GM12801 (cell line): Measurements from ENCODE around the gene MUC5AC.

Experiments used
- TF ChIP-seq, protein P1 (sequence below): IDR thresholded peaks from one replicate; pipeline ENCODE4 v1.5.1; 2011; ENCODE audit warnings: control low read depth; ENCODE audit not compliant: insufficient read length; ENCODE audit errors: extremely low read depth

MUC5AC gene

DNA sequence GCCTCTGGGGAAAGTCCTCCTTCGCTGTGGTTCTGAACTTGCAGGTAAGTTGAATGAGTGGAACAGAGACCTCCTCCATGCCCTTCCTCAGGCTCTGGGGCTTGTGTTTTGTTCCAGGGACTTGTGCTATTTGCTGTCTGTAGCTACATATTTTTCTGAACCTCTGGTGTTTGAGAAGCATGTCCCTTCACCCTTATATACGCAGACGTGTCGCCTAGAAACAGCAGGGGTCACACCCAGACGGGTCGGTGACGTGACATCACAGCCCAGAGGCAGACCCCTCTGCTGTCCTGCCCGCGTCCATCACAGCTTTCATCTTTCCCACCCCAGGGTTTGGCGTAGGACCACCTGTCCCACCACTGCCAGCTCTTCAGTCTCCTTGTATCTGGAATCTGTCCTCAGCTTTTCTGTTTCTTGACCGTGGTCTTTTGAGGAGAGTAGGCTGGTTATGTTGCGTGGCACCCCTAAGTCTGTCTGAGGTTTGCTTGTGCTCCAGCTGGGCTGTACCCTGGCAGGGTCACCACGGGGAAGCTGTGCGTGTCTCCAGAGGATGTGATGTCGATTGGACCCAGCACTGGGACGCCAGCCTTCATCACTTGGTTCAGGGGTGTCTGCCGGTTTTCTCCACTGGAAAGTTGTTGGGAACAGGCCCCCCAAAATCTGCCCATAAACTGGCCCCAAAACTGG lies 51.8 kb downstream of the MUC5AC start:
- TF ChIP-seq, protein P1, sequence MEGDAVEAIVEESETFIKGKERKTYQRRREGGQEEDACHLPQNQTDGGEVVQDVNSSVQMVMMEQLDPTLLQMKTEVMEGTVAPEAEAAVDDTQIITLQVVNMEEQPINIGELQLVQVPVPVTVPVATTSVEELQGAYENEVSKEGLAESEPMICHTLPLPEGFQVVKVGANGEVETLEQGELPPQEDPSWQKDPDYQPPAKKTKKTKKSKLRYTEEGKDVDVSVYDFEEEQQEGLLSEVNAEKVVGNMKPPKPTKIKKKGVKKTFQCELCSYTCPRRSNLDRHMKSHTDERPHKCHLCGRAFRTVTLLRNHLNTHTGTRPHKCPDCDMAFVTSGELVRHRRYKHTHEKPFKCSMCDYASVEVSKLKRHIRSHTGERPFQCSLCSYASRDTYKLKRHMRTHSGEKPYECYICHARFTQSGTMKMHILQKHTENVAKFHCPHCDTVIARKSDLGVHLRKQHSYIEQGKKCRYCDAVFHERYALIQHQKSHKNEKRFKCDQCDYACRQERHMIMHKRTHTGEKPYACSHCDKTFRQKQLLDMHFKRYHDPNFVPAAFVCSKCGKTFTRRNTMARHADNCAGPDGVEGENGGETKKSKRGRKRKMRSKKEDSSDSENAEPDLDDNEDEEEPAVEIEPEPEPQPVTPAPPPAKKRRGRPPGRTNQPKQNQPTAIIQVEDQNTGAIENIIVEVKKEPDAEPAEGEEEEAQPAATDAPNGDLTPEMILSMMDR: no peak

DNA sequence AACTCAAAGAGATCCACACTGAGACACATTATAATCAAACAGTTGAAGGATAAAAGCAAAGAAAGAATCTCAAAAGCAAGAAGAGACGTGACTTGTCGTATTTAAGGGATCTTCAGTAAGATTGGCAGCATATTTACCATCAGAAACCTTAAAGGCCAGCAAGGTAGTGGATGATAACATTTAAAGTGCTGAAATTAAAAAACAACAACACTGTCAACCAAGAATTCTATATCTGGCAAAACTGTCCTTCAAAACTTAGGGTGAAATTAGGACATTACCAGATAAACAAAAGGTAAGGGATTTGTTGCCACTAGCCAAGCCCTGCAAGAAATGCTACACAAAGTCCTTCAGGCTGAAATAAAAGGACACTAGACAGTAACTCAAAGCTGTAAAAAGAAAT lies 54.1 kb downstream of the MUC5AC start:
- TF ChIP-seq, protein P1: no peak

DNA sequence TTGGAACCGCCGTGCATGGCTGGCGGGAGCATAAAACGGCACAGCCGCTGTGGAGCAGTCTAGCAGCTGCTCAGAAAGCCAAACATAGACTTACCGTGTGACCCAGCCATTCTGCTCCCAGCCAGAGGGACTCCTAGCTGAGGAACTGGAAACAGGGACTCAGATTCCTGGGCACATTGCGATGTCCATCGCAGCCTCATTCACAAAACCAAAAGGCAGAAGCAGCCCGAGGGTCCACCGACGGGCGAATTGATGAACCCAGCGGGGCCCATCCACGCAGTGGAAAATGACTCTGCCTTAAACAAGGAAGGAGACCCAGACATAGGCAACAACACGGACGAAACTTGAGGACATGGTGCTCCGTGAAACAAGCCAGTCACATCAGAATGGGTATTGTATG lies 59.4 kb downstream of the MUC5AC start:
- TF ChIP-seq, protein P1: no peak

DNA sequence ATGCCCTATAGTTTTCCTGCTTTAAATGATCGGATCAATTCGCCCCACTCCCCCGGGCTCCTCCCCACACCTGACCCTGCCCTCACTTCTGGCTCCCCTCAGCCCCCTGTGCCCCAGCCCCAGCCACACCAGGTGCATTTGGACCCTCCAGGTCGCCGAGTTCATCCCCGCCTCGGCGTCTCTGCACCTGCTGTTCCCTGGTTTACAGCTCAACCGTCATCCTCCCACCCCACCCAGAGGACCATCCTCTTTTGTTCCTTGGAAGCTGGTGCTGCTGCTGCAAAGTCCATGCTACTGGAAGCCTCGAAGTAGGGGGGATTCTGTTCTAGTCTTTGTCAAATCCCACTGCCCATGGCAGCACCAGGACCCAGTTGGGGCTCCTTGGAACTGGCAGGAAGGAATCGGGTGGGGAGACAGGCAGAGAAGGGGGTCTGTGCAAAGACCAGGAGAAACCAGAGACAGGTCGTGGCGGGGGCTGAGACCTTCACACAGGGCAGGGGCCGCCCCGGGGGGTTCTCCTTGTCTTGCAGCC lies 60.6 kb downstream of the MUC5AC start:
- TF ChIP-seq, protein P1: no peak

DNA sequence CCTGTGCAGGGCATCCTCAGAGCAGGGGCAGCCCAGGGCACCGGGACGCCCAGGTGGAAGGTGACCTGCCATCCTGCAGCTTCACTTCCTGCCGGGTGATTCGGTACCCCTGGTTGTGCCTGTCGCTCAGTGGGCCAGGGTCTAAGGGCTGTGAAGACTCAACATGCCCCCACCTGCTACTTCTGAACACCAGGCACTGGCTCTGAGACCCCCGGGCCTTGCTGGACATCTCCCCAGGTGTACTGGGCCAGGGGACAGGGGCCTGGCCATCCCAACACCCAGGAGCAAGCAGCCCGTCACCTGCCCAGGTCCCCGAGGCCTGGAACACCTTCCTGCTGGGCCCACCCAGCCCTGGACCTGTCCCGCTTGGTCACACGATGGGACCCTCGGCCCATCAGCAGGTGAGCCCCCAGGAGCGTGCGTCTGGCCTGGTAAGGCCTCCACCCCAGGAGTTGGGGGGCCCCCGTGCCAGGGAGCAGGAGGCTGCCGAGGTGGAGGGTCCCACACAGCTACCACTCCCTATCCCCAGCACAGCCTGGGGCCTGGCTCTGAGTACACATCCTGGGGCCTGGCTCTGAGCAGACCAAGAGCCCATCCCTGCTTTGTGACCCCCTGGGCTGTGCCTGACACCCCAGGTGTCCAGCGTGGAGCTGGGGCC lies 61.2 kb downstream of the MUC5AC start:
- TF ChIP-seq, protein P1: no peak

DNA sequence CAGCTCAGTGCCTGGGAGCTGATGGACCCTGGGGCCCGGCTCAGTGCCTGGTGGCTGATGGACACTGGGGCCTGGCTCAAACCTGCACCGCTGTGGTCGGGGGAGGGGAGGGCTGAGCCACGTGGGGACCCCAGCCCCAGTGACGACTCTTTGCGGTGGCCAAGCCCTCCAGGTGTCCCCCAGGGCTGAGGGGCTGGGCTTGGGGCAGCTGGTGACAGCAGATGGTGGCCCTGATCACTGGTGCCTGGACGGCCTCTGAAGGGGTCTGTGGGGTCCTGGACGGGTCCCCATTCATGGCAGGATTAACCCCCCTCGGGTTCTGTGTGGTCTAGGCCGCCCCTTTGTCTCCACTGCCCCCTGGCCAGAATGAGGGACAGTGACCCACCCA lies 61.7 kb downstream of the MUC5AC start:
- TF ChIP-seq, protein P1: no peak

DNA sequence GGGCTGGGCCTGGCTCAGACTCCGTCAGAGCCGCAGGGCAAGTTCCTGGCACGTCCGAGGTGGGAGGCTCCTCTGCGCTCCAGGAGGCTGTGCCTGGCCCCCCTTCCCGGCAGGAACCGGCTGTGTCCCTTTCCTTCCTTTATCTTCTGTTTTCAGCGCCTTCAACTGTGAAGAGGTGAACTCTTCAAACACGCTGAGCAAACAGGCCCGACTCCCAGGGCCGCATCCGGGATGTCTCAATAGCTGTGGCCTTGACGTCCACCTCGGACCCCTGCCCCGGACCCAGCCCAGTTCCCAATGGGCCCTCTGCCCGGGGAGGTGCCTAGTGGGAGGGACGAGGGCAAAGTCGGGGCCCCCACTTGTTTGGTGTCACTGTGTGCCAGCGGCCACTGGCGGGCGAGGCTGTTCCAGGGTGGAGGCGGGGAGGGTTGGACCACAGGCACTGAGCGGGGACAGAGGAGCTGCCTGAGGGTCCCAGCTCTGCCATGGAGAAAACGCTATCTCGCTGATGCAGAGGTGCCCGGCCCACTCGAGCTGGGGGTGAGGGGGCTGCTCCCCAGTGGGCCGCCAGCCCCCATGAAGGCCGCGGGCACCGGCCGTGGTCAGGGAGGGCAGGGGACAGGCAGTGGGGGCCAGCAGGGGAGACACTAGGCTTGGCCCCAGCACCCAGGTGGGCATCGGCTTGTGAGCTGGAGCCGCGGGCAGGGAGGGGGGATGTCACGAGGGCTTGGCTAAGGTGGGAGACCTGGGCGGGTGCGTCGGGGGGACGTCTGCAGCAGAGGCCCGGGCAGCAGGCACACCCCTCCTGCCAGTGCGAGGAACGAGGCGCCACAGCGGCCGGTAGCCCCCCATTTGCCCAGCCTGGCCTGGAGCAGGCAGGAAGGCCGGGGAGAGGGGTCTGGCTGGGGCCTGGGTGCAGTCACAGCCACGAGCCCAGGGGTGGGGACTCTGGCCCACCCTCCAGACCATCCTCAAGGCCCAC lies 62.4 kb downstream of the MUC5AC start:
- TF ChIP-seq, protein P1: no peak
